SK-N-SH treated with all-trans-retinoic acid at 6 μM for 48 hours (cell line): Measurements from ENCODE around the gene GPRIN3.

Source experiments
- ATAC-seq: fragments of 200-7000 bp; cut with Tn5 transposase; 3 replicates; pipeline ENCODE4 v1.9.1; 2020; ENCODE audit warnings: mild to moderate bottlenecking, moderate library complexity
- ARNTL ChIP-seq: fragments of 450-650 bp; formaldehyde crosslinking; IDR thresholded peaks from 2 replicates; pipeline ENCODE4 v1.5.0; 2020; ENCODE audit warnings: low read depth, mild to moderate bottlenecking, moderate library complexity, borderline replicate concordance
- BACH2 ChIP-seq: fragments of 250-450 bp; sonication (Bioruptor Pico); IDR thresholded peaks from 2 replicates; pipeline ENCODE4 v1.9.0; 2021; ENCODE audit warnings: mild to moderate bottlenecking, borderline replicate concordance
- CREB5 ChIP-seq: fragments of 250-450 bp; sonication (Bioruptor Pico); IDR thresholded peaks from 2 replicates; pipeline ENCODE4 v1.5.1; 2020; ENCODE audit warnings: low read depth, mild to moderate bottlenecking, moderate library complexity
- CSDC2 ChIP-seq: fragments of 250-450 bp; sonication (Bioruptor Pico); IDR thresholded peaks from 2 replicates; pipeline ENCODE4 v1.5.0; 2020; ENCODE audit warnings: mild to moderate bottlenecking, moderate library complexity
- ESRRG ChIP-seq: fragments of 250-450 bp; sonication (Bioruptor Pico); IDR thresholded peaks from 2 replicates; pipeline ENCODE4 v1.6.1; 2021; ENCODE audit warnings: mild to moderate bottlenecking
- GLIS3 ChIP-seq: fragments of 250-450 bp; sonication (Bioruptor Pico); IDR thresholded peaks from 2 replicates; pipeline ENCODE4 v1.5.0; 2020; ENCODE audit warnings: mild to moderate bottlenecking, moderate library complexity
- ISL1 ChIP-seq: fragments of 250-450 bp; sonication (Bioruptor Pico); IDR thresholded peaks from 2 replicates; pipeline ENCODE4 v2.1.2; 2022; ENCODE audit warnings: mild to moderate bottlenecking, moderate library complexity
- OSR1 ChIP-seq: fragments of 250-450 bp; sonication (Bioruptor Pico); IDR thresholded peaks from 2 replicates; pipeline ENCODE4 v1.8.0; 2022; ENCODE audit warnings: moderate library complexity, mild to moderate bottlenecking, inconsistent platforms
- PPARA ChIP-seq: fragments of 250-450 bp; sonication (Bioruptor Pico); IDR thresholded peaks from 2 replicates; pipeline ENCODE4 v1.5.0; 2020; ENCODE audit warnings: mild to moderate bottlenecking, borderline replicate concordance
- RARB ChIP-seq: fragments of 250-450 bp; sonication (Bioruptor Pico); IDR thresholded peaks from 2 replicates; pipeline ENCODE4 v1.8.0; 2021; ENCODE audit warnings: mild to moderate bottlenecking, moderate library complexity
- SNAI2 ChIP-seq: fragments of 250-450 bp; sonication (Bioruptor Pico); IDR thresholded peaks from 2 replicates; pipeline ENCODE4 v1.5.0; 2020; ENCODE audit warnings: mild to moderate bottlenecking, moderate library complexity
- TCF4 ChIP-seq: fragments of 250-450 bp; sonication (Bioruptor Pico); IDR thresholded peaks from 2 replicates; pipeline ENCODE4 v1.8.0; 2021; ENCODE audit warnings: mild to moderate bottlenecking, moderate library complexity, borderline replicate concordance
- TOX ChIP-seq: fragments of 250-450 bp; sonication (Bioruptor Pico); IDR thresholded peaks from 2 replicates; pipeline ENCODE4 v1.8.0; 2021; ENCODE audit warnings: mild to moderate bottlenecking, moderate library complexity, borderline replicate concordance
- ZC3H10 ChIP-seq: fragments of 250-450 bp; sonication (Bioruptor Pico); IDR thresholded peaks from 2 replicates; pipeline ENCODE4 v1.5.1; 2021; ENCODE audit warnings: mild to moderate bottlenecking, moderate library complexity
- ZFP3 ChIP-seq: fragments of 250-450 bp; sonication (Bioruptor Pico); IDR thresholded peaks from 2 replicates; pipeline ENCODE4 v1.5.0; 2020; ENCODE audit warnings: mild to moderate bottlenecking, moderate library complexity
- ZNF565 ChIP-seq: fragments of 450-650 bp; formaldehyde crosslinking; conservative IDR thresholded peaks from 2 replicates; pipeline ENCODE4 v1.5.0; 2020; ENCODE audit warnings: low read depth, mild to moderate bottlenecking, moderate library complexity
- ZNF70 ChIP-seq: fragments of 450-650 bp; formaldehyde crosslinking; IDR thresholded peaks from 2 replicates; pipeline ENCODE4 v1.5.0; 2020; ENCODE audit warnings: mild to moderate bottlenecking, moderate library complexity
- ZNF8 ChIP-seq: fragments of 450-650 bp; formaldehyde crosslinking; IDR thresholded peaks from 2 replicates; pipeline ENCODE4 v1.5.0; 2020; ENCODE audit warnings: mild to moderate bottlenecking, moderate library complexity
- TF ChIP-seq, protein P1 (sequence below): fragments of 250-450 bp; sonication (Bioruptor Pico); IDR thresholded peaks from 2 replicates; pipeline ENCODE4 v1.8.0; 2021; ENCODE audit warnings: low read depth, mild to moderate bottlenecking, moderate library complexity, borderline replicate concordance
- TF ChIP-seq, protein P2 (sequence below): fragments of 250-450 bp; sonication (Bioruptor Pico); IDR thresholded peaks from 2 replicates; pipeline ENCODE4 v1.5.1; 2021; ENCODE audit warnings: mild to moderate bottlenecking, moderate library complexity
- TF ChIP-seq, protein P3 (sequence below): fragments of 250-450 bp; sonication (Bioruptor Pico); IDR thresholded peaks from 2 replicates; pipeline ENCODE4 v1.5.0; 2020; ENCODE audit warnings: mild to moderate bottlenecking, moderate library complexity

The GPRIN3 gene

DNA sequence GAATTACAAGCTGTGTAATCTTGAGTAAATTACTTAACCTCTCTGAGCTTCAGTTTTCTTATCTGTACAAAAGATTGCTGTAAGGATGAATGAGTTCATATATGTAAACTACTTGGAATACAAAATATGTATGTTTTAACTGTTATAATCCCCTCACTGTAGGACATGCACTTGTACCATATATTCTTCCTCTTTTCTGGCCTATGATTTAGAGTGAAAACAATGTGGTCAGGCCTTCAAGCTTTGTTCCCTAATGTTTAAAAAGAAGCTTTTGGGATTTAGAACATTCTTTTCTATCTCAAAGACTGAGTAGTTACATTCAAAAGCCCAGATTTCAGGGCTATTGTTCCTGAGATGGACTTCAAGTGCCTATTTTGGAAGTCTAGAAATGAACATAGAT lies 26.7 kb upstream of the GPRIN3 start:
- TF ChIP-seq ZNF70 (CRISPR knock-in tag) (no peak), ARNTL (CRISPR knock-in tag) (no peak), ISL1 (CRISPR knock-in tag) (no peak), CSDC2 (no peak)
- no peak for ATAC-seq

GRCh38 chr4:89331686-89332544 lies 24.3 kb upstream of the GPRIN3 start:
- TF ChIP-seq ZNF70 (CRISPR knock-in tag) (no peak), TOX (no peak), ZC3H10 (CRISPR knock-in tag) (no peak), PPARA (no peak), OSR1 (CRISPR knock-in tag) (no peak), BACH2 (CRISPR knock-in tag) (no peak), ISL1 (CRISPR knock-in tag) (no peak)
- TF ChIP-seq, protein P1, sequence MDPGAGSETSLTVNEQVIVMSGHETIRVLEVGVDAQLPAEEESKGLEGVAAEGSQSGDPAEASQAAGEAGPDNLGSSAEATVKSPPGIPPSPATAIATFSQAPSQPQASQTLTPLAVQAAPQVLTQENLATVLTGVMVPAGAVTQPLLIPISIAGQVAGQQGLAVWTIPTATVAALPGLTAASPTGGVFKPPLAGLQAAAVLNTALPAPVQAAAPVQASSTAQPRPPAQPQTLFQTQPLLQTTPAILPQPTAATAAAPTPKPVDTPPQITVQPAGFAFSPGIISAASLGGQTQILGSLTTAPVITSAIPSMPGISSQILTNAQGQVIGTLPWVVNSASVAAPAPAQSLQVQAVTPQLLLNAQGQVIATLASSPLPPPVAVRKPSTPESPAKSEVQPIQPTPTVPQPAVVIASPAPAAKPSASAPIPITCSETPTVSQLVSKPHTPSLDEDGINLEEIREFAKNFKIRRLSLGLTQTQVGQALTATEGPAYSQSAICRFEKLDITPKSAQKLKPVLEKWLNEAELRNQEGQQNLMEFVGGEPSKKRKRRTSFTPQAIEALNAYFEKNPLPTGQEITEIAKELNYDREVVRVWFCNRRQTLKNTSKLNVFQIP (CRISPR knock-in tag): no peak
- TF ChIP-seq, protein P2, sequence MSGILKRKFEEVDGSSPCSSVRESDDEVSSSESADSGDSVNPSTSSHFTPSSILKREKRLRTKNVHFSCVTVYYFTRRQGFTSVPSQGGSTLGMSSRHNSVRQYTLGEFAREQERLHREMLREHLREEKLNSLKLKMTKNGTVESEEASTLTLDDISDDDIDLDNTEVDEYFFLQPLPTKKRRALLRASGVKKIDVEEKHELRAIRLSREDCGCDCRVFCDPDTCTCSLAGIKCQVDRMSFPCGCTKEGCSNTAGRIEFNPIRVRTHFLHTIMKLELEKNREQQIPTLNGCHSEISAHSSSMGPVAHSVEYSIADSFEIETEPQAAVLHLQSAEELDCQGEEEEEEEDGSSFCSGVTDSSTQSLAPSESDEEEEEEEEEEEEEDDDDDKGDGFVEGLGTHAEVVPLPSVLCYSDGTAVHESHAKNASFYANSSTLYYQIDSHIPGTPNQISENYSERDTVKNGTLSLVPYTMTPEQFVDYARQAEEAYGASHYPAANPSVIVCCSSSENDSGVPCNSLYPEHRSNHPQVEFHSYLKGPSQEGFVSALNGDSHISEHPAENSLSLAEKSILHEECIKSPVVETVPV (CRISPR knock-in tag): no peak
- ATAC-seq: no peak

- no peak for TF ChIP-seq ISL1 (CRISPR knock-in tag)
- ATAC-seq: no peak
Observed at GRCh38 chr4:89331197-89331596, 23.6 kb upstream of the GPRIN3 start.

DNA sequence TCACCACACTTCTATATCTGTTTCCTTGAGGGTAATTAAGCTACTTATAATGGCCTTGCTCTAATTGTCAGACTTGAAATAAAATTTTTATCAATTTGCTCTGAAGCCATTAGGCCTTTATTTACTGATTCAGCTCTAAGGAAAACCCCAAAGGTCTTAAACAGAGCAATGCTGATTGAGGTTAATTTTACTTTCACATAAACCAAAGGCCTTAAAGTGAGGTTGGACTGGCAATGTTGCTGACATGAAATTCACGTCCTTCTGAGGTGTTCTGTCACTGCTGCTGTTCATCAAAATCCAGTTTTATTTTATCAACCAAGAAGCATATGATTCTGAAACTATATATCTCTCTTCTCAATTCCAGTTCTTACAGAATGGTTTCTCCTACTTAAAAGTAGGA lies 21.7 kb upstream of the GPRIN3 start:
- ATAC-seq: no peak
- TF ChIP-seq CSDC2 (no peak), ISL1 (CRISPR knock-in tag) (no peak)

DNA sequence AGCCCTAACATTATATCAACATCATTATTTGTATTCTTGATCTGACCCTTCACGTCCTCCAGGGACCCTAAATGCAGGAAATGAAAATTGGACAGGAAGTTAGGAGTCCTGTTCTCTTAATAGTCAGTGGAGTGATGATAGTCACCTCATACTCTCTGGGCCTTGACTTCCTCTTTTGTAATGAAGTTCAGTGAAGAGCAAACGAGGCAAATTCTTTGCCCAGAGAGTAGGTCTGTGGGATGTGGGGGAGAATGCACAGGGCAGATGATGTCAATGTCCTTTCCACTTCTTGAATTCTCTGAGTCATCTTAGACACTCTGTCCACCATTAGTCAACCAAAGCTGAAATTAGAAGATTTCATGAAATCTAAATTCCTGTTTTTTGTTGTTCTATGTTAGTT lies 17.1 kb upstream of the GPRIN3 start:
- TF ChIP-seq OSR1 (CRISPR knock-in tag) (no peak), ARNTL (CRISPR knock-in tag) (no peak), ZNF8 (CRISPR knock-in tag) (no peak), ISL1 (CRISPR knock-in tag) (no peak), CSDC2 (no peak), RARB (CRISPR knock-in tag) (no peak), TOX (no peak), ESRRG (no peak)
- TF ChIP-seq, protein P3, sequence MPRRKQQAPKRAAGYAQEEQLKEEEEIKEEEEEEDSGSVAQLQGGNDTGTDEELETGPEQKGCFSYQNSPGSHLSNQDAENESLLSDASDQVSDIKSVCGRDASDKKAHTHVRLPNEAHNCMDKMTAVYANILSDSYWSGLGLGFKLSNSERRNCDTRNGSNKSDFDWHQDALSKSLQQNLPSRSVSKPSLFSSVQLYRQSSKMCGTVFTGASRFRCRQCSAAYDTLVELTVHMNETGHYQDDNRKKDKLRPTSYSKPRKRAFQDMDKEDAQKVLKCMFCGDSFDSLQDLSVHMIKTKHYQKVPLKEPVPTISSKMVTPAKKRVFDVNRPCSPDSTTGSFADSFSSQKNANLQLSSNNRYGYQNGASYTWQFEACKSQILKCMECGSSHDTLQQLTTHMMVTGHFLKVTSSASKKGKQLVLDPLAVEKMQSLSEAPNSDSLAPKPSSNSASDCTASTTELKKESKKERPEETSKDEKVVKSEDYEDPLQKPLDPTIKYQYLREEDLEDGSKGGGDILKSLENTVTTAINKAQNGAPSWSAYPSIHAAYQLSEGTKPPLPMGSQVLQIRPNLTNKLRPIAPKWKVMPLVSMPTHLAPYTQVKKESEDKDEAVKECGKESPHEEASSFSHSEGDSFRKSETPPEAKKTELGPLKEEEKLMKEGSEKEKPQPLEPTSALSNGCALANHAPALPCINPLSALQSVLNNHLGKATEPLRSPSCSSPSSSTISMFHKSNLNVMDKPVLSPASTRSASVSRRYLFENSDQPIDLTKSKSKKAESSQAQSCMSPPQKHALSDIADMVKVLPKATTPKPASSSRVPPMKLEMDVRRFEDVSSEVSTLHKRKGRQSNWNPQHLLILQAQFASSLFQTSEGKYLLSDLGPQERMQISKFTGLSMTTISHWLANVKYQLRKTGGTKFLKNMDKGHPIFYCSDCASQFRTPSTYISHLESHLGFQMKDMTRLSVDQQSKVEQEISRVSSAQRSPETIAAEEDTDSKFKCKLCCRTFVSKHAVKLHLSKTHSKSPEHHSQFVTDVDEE: no peak
- ATAC-seq: no peak

DNA sequence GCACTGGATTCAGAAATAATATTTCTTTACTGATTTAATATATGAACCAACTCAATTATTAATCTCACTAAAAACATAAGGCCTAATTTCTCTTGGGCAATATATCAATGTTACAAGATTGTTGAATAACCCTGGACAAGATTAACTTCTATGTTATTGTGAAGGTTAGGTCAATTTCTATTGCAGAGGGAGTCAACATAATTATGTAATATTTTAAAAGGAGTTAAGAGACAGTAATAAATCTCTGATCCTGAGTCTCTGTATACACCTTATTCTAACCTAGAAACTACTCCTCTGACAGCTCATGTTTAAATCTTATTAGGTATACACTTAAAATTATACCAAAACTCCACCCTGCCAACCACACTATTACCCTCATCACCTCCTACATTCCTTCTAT lies 15.1 kb upstream of the GPRIN3 start:
- TF ChIP-seq ZNF8 (CRISPR knock-in tag) (no peak), TCF4 (CRISPR knock-in tag) (no peak), CREB5 (CRISPR knock-in tag) (no peak), ZNF70 (CRISPR knock-in tag) (no peak), BACH2 (CRISPR knock-in tag) (no peak), ZC3H10 (CRISPR knock-in tag) (no peak), ZFP3 (CRISPR knock-in tag) (no peak), ZNF565 (no peak), GLIS3 (no peak), SNAI2 (CRISPR knock-in tag) (no peak)
- no peak for ATAC-seq
